Karpas-422 (cell line): Measurements from ENCODE around the gene GDPD2. TPM values are rescaled to one million over a fixed set of nuclear protein-coding genes. Genes with fewer than 3 reads are reported as not detected.

Experiments
- DNase-seq: peaks from one replicate; pipeline ENCODE4 v3.0.0-alpha.2; 2015
- H2AFZ ChIP-seq: fragments of 200-600 bp; sonication (generic); 2 replicates; pipeline ENCODE4 v1.6.1; 2014; ENCODE audit warnings: antibody characterized with exemption, low read length, mixed read lengths
- H3K27ac ChIP-seq: fragments of 200-600 bp; sonication (generic); 2 replicates; pipeline ENCODE4 v1.5.1; 2014; ENCODE audit warnings: mild to moderate bottlenecking, low read length, moderate library complexity
- H3K27me3 ChIP-seq: fragments of 200-600 bp; sonication (generic); 2 replicates; pipeline ENCODE4 v1.6.1; 2014; ENCODE audit warnings: low read length, mixed read lengths
- H3K36me3 ChIP-seq: fragments of 200-600 bp; sonication (generic); 2 replicates; pipeline ENCODE4 v1.6.1; 2014; ENCODE audit warnings: low read length, mixed read lengths; ENCODE audit not compliant: insufficient read depth
- H3K4me1 ChIP-seq: fragments of 200-600 bp; sonication (generic); 2 replicates; pipeline ENCODE4 v1.6.1; 2014; ENCODE audit warnings: mild to moderate bottlenecking, low read length, mixed read lengths
- H3K4me2 ChIP-seq: fragments of 200-600 bp; sonication (generic); 2 replicates; pipeline ENCODE4 v1.6.1; 2014; ENCODE audit warnings: low read length, low read depth, mild to moderate bottlenecking; ENCODE audit not compliant: poor library complexity, severe bottlenecking
- H3K4me3 ChIP-seq: fragments of 200-600 bp; sonication (generic); 2 replicates; pipeline ENCODE4 v1.5.1; 2014; ENCODE audit warnings: mild to moderate bottlenecking, antibody characterized with exemption, low read length, mixed read lengths
- H3K79me2 ChIP-seq: fragments of 200-600 bp; sonication (generic); 2 replicates; pipeline ENCODE4 v1.6.1; 2014; ENCODE audit warnings: mild to moderate bottlenecking, low read length, mixed read lengths
- H3K9ac ChIP-seq: fragments of 200-600 bp; sonication (generic); 2 replicates; pipeline ENCODE4 v1.6.0; 2014; ENCODE audit warnings: low read length
- H3K9me2 ChIP-seq: fragments of 200-600 bp; sonication (generic), shearing (Covaris generic); replicated peaks from 2 replicates; pipeline ENCODE4 v1.6.0; 2014; ENCODE audit warnings: mild to moderate bottlenecking, low read length, moderate library complexity; ENCODE audit not compliant: insufficient read depth
- H3K9me3 ChIP-seq: fragments of 300-700, 200-600 bp; sonication (generic); 2 replicates; pipeline ENCODE4 v1.6.1; 2014; ENCODE audit warnings: low read length, mixed read lengths
- H4K20me1 ChIP-seq: fragments of 200-600 bp; sonication (generic); 2 replicates; pipeline ENCODE4 v1.6.1; 2014; ENCODE audit warnings: mild to moderate bottlenecking, antibody characterized with exemption, low read length, low read depth; ENCODE audit not compliant: insufficient read depth
- total RNA-seq: library from RNA; depleted of rRNA; stranded (reverse); fragments of >200 nt; shearing (Covaris generic); gene quantifications from 2 replicates; pipeline ENCODE4 v1.2.3, GENCODE V29; 2014; ENCODE audit warnings: low replicate concordance

GDPD2 gene
- total RNA-seq, 1 experiment from 2014 or later, result not detected

DNA sequence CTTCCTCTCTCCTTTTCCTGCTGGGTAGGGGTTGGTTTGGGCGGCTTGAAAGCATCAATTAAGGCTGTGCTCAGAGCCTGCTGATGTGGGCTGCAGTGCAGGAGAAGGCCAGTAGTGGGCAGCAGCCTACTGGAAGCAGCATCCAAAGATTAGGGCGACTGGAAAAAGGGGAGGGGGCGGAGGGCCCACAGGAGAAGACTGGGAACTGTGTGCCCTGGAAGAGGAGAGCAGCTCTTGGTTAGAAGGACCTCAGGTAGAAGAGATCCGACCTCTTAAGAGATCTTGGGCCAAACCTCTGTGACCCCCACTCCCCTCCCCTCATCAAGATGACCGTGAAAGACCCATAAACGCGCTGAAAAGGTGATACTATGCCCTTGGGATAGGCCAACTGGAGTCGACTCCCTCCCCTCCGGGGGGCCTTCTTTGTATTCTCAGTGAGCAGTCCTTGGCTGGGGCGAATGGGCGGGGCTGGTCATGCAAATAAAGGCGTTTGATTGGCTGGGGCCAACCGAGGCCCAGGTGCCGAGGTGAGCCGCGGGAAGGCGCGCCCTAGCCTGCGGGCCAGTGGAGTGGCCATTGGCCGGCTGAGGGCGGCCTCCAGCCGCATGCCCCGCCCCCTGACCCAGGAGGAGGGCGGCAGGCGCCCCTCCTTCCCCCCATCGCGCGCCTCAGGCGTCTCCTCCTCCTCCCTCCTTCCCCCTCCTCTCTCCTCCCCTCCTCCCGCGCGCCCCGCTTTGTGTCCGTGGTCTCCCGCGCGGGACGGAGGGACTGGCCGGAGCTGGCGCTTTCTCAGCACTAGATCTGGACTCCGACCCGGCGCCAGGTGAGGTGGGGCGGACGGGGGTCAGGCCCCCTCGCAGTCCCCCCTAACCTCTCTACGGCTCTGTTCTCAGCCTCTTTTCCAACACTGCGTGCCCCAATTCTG is 31.6 kb downstream of the GDPD2 start:
- H3K4me3 ChIP-seq, result no peak overlapping the region
- no peak overlapping the region for H3K27ac ChIP-seq
- H2AFZ ChIP-seq, result no peak overlapping the region
- no peak overlapping the region for H3K9ac ChIP-seq
- H3K9me2 ChIP-seq, result no peaks in the 10 kb centered on the region
- H3K9me3 ChIP-seq, result no peaks in the 10 kb centered on the region
- no peaks in the 10 kb centered on the region for H3K36me3 ChIP-seq
- H4K20me1 ChIP-seq, result no peaks in the 10 kb centered on the region
- peak; percentile 67 for DNase-seq
- H3K4me1 ChIP-seq, result peaks cover 18% of the 10 kb centered on the region
- H3K4me2 ChIP-seq, result no peak overlapping the region
- no peaks in the 10 kb centered on the region for H3K27me3 ChIP-seq
- H3K79me2 ChIP-seq, result 0 out of 2 replicates have a peak, but pooled peaks cover 4% of the 10 kb centered on the region

DNA sequence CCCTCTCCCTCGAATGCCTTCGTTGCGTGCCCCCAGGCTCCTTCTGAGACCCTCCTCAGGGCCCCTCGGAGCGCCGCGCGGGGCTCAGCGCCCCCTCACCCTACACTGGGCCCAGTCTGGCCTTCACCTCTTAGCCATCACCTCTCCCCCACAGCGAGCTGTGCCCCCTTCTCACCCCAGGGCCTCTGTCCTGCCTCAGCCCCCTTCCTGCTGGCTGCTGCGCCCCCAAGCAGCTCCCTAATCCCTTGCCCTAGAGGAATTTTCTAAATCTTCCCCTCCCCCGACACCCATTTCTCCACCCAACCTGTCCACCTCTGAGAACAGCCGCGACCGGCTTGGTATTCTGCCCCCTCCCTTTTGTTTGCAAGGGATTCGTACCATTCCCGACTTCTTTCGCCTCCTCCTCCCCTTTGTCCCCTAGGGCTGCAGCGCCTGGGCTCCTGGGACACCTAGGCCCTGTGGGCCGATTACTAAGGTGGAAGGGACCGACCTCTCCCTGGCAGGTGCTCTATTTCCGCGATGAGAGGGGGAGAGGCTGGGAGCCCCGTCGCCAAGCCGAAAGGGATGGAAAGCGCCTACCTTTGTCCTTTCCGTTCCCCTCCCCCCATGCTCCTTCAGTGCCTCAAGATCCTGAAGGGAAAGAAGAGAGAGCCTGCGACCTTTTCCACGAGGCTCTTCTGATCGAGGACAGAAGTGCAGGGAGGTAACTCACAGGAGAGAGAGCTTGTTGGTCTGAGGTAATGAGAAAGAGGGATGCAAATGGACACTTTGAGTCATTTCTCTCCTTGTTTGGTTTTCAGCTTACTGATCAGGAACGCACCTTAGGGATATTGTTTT is 32.5 kb downstream of the GDPD2 start:
- Histone ChIP-seq H2AFZ (no peak overlapping the region), H3K36me3 (no peaks in the 10 kb centered on the region), H3K9me2 (no peaks in the 10 kb centered on the region), H3K27ac (no peak overlapping the region), H3K9me3 (no peaks in the 10 kb centered on the region), H3K27me3 (no peaks in the 10 kb centered on the region), H3K4me2 (peak overlapping the region; percentile 12), H3K4me1 (peaks cover 18% of the 10 kb centered on the region), H3K9ac (no peak overlapping the region), H3K4me3 (no peak overlapping the region), H3K79me2 (0 out of 2 replicates have a peak, but pooled peaks cover 4% of the 10 kb centered on the region), H4K20me1 (no peaks in the 10 kb centered on the region)
- no peak for DNase-seq

DNA sequence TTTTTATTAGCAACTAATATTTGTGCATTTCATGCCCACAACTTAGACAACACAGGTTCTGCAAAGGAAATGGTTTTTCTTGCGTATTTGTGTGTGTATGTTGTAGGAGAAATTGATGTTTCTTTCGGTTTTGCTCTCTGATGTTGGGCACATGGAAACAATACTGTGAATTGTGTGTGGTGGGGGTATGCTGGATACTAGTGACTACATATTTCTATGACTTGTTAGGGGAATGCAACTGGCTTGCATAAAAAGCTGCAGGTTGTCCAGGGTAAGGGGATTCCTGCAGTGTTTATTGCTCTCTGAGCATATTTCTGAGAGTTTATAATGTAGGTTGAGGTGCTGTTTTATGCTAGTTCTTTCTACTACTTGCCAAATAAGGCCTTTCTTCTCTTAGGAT is 33.1 kb downstream of the GDPD2 start:
- Histone ChIP-seq H3K4me3 (no peak overlapping the region), H3K9me3 (no peaks in the 10 kb centered on the region), H3K4me1 (peaks cover 18% of the 10 kb centered on the region), H3K4me2 (peak overlapping the region; percentile 12), H3K9me2 (no peaks in the 10 kb centered on the region), H3K9ac (no peak overlapping the region), H2AFZ (no peak overlapping the region), H3K79me2 (0 out of 2 replicates have a peak, but pooled peaks cover 4% of the 10 kb centered on the region), H4K20me1 (no peaks in the 10 kb centered on the region), H3K27me3 (no peaks in the 10 kb centered on the region), H3K27ac (no peak overlapping the region), H3K36me3 (no peaks in the 10 kb centered on the region)
- DNase-seq, result no peak

DNA sequence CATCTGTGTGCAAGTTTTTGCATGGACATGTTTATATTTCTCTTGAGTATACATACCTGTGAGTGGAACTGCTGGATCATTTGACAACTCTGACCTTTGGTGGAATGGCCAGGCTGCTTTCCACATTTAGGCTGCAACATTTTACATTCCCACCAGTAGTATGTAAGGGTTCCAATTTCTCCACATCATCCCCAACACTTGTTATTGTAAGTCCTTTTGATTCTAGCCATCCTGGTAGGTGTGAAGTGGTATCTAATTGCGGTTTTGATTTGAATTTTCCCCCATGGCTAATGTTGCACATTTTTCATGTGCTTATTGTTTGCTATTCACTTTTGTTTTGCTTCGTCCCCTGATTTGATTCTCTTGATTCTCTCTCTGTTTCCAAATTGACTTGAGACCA is 37.9 kb downstream of the GDPD2 start:
- no peaks in the 10 kb centered on the region for H3K9me3 ChIP-seq
- H3K79me2 ChIP-seq, result no peaks in the 10 kb centered on the region
- no peaks in the 10 kb centered on the region for H3K27me3 ChIP-seq
- H3K9me2 ChIP-seq, result no peaks in the 10 kb centered on the region
- no peaks in the 10 kb centered on the region for H3K36me3 ChIP-seq
- H3K4me2 ChIP-seq, result no peak overlapping the region
- no peak overlapping the region for H2AFZ ChIP-seq
- H3K9ac ChIP-seq, result no peak overlapping the region
- no peak overlapping the region for H3K27ac ChIP-seq
- no peaks in the 10 kb centered on the region for H4K20me1 ChIP-seq
- H3K4me3 ChIP-seq, result no peak overlapping the region
- DNase-seq, result no peak
- H3K4me1 ChIP-seq, result peaks cover 4% of the 10 kb centered on the region

DNA sequence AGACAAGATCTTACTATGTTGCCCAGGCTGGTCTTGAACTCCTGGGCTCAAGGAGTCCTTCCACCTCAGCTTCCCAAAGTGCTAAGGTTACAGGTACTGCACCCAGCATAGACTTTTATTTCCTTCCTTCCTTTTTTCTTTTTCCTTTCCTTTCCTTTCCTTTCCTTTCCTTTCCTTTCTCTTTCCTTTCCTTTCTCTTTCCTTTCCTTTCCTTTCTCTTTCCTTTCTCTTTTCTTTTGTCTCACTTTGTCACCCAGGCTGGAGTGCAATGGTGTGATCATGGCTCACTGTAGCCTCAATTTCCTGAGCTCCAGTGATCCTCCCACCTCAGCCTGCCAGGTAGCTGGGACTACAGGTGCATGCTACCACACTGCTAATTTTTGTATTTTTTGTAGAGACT is 40.9 kb downstream of the GDPD2 start:
- Histone ChIP-seq H3K4me3 (no peak overlapping the region), H3K27ac (no peak overlapping the region), H4K20me1 (no peaks in the 10 kb centered on the region), H2AFZ (no peak overlapping the region), H3K9ac (no peak overlapping the region), H3K27me3 (no peaks in the 10 kb centered on the region), H3K9me2 (no peaks in the 10 kb centered on the region), H3K9me3 (no peaks in the 10 kb centered on the region), H3K36me3 (no peaks in the 10 kb centered on the region), H3K79me2 (no peaks in the 10 kb centered on the region), H3K4me1 (no peaks in the 10 kb centered on the region), H3K4me2 (no peak overlapping the region)
- no peak for DNase-seq

DNA sequence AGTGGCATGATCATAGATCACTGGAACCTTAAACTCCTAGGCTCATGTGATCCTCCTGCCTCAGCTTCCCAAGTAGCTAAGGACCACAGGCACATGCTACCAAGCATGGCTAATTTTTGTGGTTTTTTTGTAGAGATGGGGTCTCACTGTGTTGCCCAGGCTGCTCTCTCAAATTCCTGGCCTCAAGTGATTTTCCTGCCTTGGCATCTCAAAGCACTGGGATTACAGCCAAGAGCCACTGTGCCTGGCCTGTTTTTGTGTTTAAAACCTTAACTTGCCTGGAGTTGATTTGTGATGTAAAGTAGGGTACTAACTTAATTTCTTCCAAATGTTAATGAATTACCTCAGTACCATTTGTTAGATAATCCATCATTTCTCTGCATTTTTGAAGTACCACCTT is 43.9 kb downstream of the GDPD2 start:
- H3K27ac ChIP-seq, result no peak overlapping the region
- H3K9me3 ChIP-seq, result no peaks in the 10 kb centered on the region
- H2AFZ ChIP-seq, result no peak overlapping the region
- DNase-seq, result no peak
- H3K4me1 ChIP-seq, result no peaks in the 10 kb centered on the region
- H3K27me3 ChIP-seq, result no peaks in the 10 kb centered on the region
- H3K79me2 ChIP-seq, result no peaks in the 10 kb centered on the region
- H3K4me3 ChIP-seq, result no peak overlapping the region
- no peaks in the 10 kb centered on the region for H3K9me2 ChIP-seq
- no peaks in the 10 kb centered on the region for H4K20me1 ChIP-seq
- no peaks in the 10 kb centered on the region for H3K36me3 ChIP-seq
- H3K9ac ChIP-seq, result no peak overlapping the region
- H3K4me2 ChIP-seq, result no peak overlapping the region

DNA sequence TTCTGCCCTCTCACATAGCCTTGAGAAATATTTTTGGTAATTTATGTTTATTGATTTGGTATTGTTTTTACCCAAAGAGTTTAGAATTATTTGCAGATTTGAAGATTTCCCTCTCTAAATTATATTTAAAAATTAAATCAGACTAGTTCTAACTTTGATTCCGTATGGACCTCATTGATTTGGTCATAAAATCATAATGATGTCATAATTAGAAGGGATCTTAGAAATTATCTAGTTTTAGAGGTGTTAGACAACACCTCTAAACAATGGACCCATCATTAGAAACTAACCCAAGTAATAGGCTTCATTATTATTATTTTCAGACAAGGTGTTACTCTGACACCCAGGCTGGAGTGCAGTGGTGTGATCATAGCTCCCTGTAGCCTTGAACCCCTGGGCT is 45.6 kb downstream of the GDPD2 start:
- no peak overlapping the region for H3K27ac ChIP-seq
- no peak for DNase-seq
- H3K27me3 ChIP-seq, result no peaks in the 10 kb centered on the region
- no peak overlapping the region for H3K4me2 ChIP-seq
- H4K20me1 ChIP-seq, result no peaks in the 10 kb centered on the region
- H2AFZ ChIP-seq, result no peak overlapping the region
- H3K9ac ChIP-seq, result no peak overlapping the region
- H3K79me2 ChIP-seq, result no peaks in the 10 kb centered on the region
- no peaks in the 10 kb centered on the region for H3K36me3 ChIP-seq
- no peaks in the 10 kb centered on the region for H3K4me1 ChIP-seq
- no peak overlapping the region for H3K4me3 ChIP-seq
- no peaks in the 10 kb centered on the region for H3K9me3 ChIP-seq
- no peaks in the 10 kb centered on the region for H3K9me2 ChIP-seq

DNA sequence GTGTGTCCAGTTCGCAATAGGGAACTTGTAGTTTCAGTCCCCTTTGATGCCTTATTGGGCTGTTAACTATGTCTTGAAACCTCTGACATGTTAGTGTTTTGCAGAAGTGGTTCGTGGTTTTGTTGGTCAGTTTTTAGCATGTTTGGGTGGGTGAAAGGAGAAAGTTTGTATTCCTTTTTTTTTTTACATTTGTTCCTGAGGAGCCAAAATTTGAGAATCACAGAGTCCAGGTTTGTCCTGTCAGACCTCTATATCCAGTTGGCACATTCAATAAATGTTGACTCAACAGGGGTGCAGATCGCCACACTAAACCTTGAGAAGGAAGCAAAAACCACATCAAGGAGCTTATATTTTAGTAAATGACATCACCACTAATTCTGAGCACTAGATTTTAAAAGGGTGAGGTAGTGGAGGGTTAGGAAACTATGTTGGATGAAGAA is 47.8 kb downstream of the GDPD2 start:
- Histone ChIP-seq H3K9me2 (no peaks in the 10 kb centered on the region), H2AFZ (no peak overlapping the region), H3K4me3 (no peak overlapping the region), H4K20me1 (no peaks in the 10 kb centered on the region), H3K27me3 (no peaks in the 10 kb centered on the region), H3K9me3 (no peaks in the 10 kb centered on the region), H3K4me1 (peaks cover 6% of the 10 kb centered on the region), H3K4me2 (no peak overlapping the region), H3K36me3 (no peaks in the 10 kb centered on the region), H3K9ac (no peak overlapping the region), H3K79me2 (no peaks in the 10 kb centered on the region), H3K27ac (no peak overlapping the region)
- no peak for DNase-seq
